ENCODE data around the gene IL18BP. TPM values are rescaled to one million over a fixed set of nuclear protein-coding genes. Genes with fewer than 3 reads are reported as not detected.

The IL18BP gene
- total RNA-seq, 1 experiment from 2014 or later = 12.4 TPM

- intact Hi-C loops (cut with micrococcal nuclease; ENCODE audit: unreplicated experiment) = no loop called here
- no peak overlapping the region for H3K4me3 Mint-ChIP-seq (ENCODE audit: low read depth, unreplicated experiment)
- no TSS peak for BruUV-seq (replicated peaks)
- no peaks in the 10 kb centered on the region for H3K4me1 Mint-ChIP-seq (ENCODE audit: low read depth, unreplicated experiment)
- no peak overlapping the region for H3K27ac Mint-ChIP-seq (ENCODE audit: unreplicated experiment)
- peaks cover 5% of the 10 kb centered on the region for H3K36me3 Mint-ChIP-seq (ENCODE audit: insufficient read depth, unreplicated experiment)
- CTCF ChIA-PET = no interaction called here
- no peaks in the 10 kb centered on the region for H3K9me3 Mint-ChIP-seq (ENCODE audit: low read depth, unreplicated experiment)
- no peak for TF ChIP-seq CTCF (IDR thresholded peaks at IDR 0.05; ENCODE audit: unreplicated experiment)
- no peaks in the 10 kb centered on the region for H3K27me3 Mint-ChIP-seq (ENCODE audit: unreplicated experiment)
- DNase-seq = no peak
Observed at GRCh38 chr11:71995726-71996291, 2.9 kb upstream of the IL18BP start.

- BruUV-seq (replicated peaks) = no TSS peak
- CTCF ChIA-PET = no interaction called here
- no peak for DNase-seq
- no peak overlapping the region for H3K27ac Mint-ChIP-seq (ENCODE audit: unreplicated experiment)
- no peaks in the 10 kb centered on the region for H3K9me3 Mint-ChIP-seq (ENCODE audit: low read depth, unreplicated experiment)
- H3K36me3 Mint-ChIP-seq (ENCODE audit: insufficient read depth, unreplicated experiment) = peaks cover 5% of the 10 kb centered on the region
- H3K4me1 Mint-ChIP-seq (ENCODE audit: low read depth, unreplicated experiment) = no peaks in the 10 kb centered on the region
- no peaks in the 10 kb centered on the region for H3K27me3 Mint-ChIP-seq (ENCODE audit: unreplicated experiment)
- no peak for TF ChIP-seq CTCF (IDR thresholded peaks at IDR 0.05; ENCODE audit: unreplicated experiment)
- intact Hi-C loops (cut with micrococcal nuclease; ENCODE audit: unreplicated experiment) = no loop called here
- H3K4me3 Mint-ChIP-seq (ENCODE audit: low read depth, unreplicated experiment) = no peak overlapping the region
Observed at GRCh38 chr11:71996517-71996916, 2.2 kb upstream of the IL18BP start.

GRCh38 chr11:71996946-71997345, 1.8 kb upstream of the IL18BP start:
- H3K27ac Mint-ChIP-seq (ENCODE audit: unreplicated experiment) = no peak overlapping the region
- TF ChIP-seq CTCF (IDR thresholded peaks at IDR 0.05; ENCODE audit: unreplicated experiment) = no peak
- CTCF ChIA-PET = no interaction called here
- DNase-seq = no peak
- TSS peak; percentile 29 for BruUV-seq (replicated peaks)
- peaks cover 6% of the 10 kb centered on the region for H3K36me3 Mint-ChIP-seq (ENCODE audit: insufficient read depth, unreplicated experiment)
- no peaks in the 10 kb centered on the region for H3K9me3 Mint-ChIP-seq (ENCODE audit: low read depth, unreplicated experiment)
- H3K4me1 Mint-ChIP-seq (ENCODE audit: low read depth, unreplicated experiment) = no peaks in the 10 kb centered on the region
- H3K4me3 Mint-ChIP-seq (ENCODE audit: low read depth, unreplicated experiment) = no peak overlapping the region
- no peaks in the 10 kb centered on the region for H3K27me3 Mint-ChIP-seq (ENCODE audit: unreplicated experiment)
- intact Hi-C loops (cut with micrococcal nuclease; ENCODE audit: unreplicated experiment) = no loop called here

- TF ChIP-seq CTCF (IDR thresholded peaks at IDR 0.05; ENCODE audit: unreplicated experiment) = no peak
- intact Hi-C loops (cut with micrococcal nuclease; ENCODE audit: unreplicated experiment) = no loop called here
- no peak for DNase-seq
- CTCF ChIA-PET = no interaction called here
- H3K36me3 Mint-ChIP-seq (ENCODE audit: insufficient read depth, unreplicated experiment) = peaks cover 13% of the 10 kb centered on the region
- no peaks in the 10 kb centered on the region for H3K9me3 Mint-ChIP-seq (ENCODE audit: low read depth, unreplicated experiment)
- no TSS peak for BruUV-seq (replicated peaks)
- H3K4me1 Mint-ChIP-seq (ENCODE audit: low read depth, unreplicated experiment) = no peaks in the 10 kb centered on the region
- H3K4me3 Mint-ChIP-seq (ENCODE audit: low read depth, unreplicated experiment) = no peak overlapping the region
- H3K27ac Mint-ChIP-seq (ENCODE audit: unreplicated experiment) = no peak overlapping the region
- no peaks in the 10 kb centered on the region for H3K27me3 Mint-ChIP-seq (ENCODE audit: unreplicated experiment)
Observed at GRCh38 chr11:71997594-71997993, 1.1 kb upstream of the IL18BP start.

Data from Calu3 (cell line).